Parathyroid adenoma (tissue), 2 donors: ENCODE measurements around the gene FKBP9.
A peak's percentile ranks its signal among the peaks of the same experiment; 100 is the strongest.
"Not testable (repeated sequence)": the region's sequence is repeated elsewhere in the genome, so short reads cannot be mapped to it uniquely, and the experiment has no call there.

Source experiments
- H2AFZ ChIP-seq: fragments of 300-600 bp; sonication (generic); one replicate; pipeline ENCODE4 v1.7.0; 2017; ENCODE audit warnings: antibody characterized with exemption, mild to moderate bottlenecking
- H3K27ac ChIP-seq: fragments of 300-600 bp; sonication (generic); one replicate; pipeline ENCODE4 v1.7.0; 2017
- H3K27me3 ChIP-seq: fragments of 300-600 bp; sonication (generic); one replicate; pipeline ENCODE4 v1.7.0; 2017; ENCODE audit warnings: low read length; ENCODE audit not compliant: control insufficient read depth, insufficient read depth
- H3K36me3 ChIP-seq: fragments of 300-600 bp; sonication (generic); one replicate; pipeline ENCODE4 v1.7.0; 2017; ENCODE audit warnings: low read length; ENCODE audit not compliant: control insufficient read depth, insufficient read depth
- H3K4me1 ChIP-seq: fragments of 300-600 bp; sonication (generic); one replicate; pipeline ENCODE4 v1.7.0; 2017; ENCODE audit warnings: control low read depth
- H3K4me2 ChIP-seq: fragments of 300-600 bp; sonication (generic); one replicate; pipeline ENCODE4 v1.7.0; 2017; ENCODE audit warnings: low read length
- H3K4me3 ChIP-seq: fragments of 300-600 bp; sonication (generic); one replicate; pipeline ENCODE4 v1.7.0; 2017; ENCODE audit warnings: low read depth, low read length
- H3K79me2 ChIP-seq: fragments of 300-600 bp; sonication (generic); one replicate; pipeline ENCODE4 v1.7.0; 2017; ENCODE audit warnings: control low read depth
- H3K9ac ChIP-seq: fragments of 300-600 bp; sonication (generic); one replicate; pipeline ENCODE4 v1.7.0; 2017; ENCODE audit warnings: mild to moderate bottlenecking
- H3K9me3 ChIP-seq: fragments of 300-600 bp; sonication (generic); one replicate; pipeline ENCODE4 v1.7.0; 2017; ENCODE audit warnings: low read length; ENCODE audit not compliant: control insufficient read depth
- donor health status: primary hyperparathyroidism.

FKBP9 gene

GRCh38 chr7:32979902-32980301 lies 22.7 kb downstream of the FKBP9 start:
- H3K36me3 ChIP-seq, H3K9me3 ChIP-seq, H3K4me2 ChIP-seq, H3K27ac ChIP-seq, H3K9ac ChIP-seq, H2AFZ ChIP-seq, H3K4me3 ChIP-seq, H3K4me1 ChIP-seq, H3K79me2 ChIP-seq, H3K27me3 ChIP-seq: not testable (repeated sequence)

GRCh38 chr7:32988148-32988547 lies 30.9 kb downstream of the FKBP9 start:
- H3K9ac ChIP-seq, H3K79me2 ChIP-seq, H3K27ac ChIP-seq, H3K4me1 ChIP-seq, H3K27me3 ChIP-seq, H3K9me3 ChIP-seq, H3K4me2 ChIP-seq, H3K4me3 ChIP-seq, H3K36me3 ChIP-seq, H2AFZ ChIP-seq: not testable (repeated sequence)

GRCh38 chr7:32991068-32991585 lies 33.9 kb downstream of the FKBP9 start:
- not testable (repeated sequence) for H2AFZ ChIP-seq, H3K36me3 ChIP-seq, H3K4me1 ChIP-seq, H3K79me2 ChIP-seq, H3K9me3 ChIP-seq, H3K9ac ChIP-seq, H3K27me3 ChIP-seq, H3K4me3 ChIP-seq, H3K4me2 ChIP-seq, H3K27ac ChIP-seq

- not testable (repeated sequence) for H3K9me3 ChIP-seq, H3K27ac ChIP-seq, H3K4me3 ChIP-seq, H3K27me3 ChIP-seq, H3K36me3 ChIP-seq, H3K9ac ChIP-seq, H2AFZ ChIP-seq, H3K4me1 ChIP-seq, H3K79me2 ChIP-seq, H3K4me2 ChIP-seq
Observed at GRCh38 chr7:32991975-32992700, 34.9 kb downstream of the FKBP9 start.

GRCh38 chr7:32992750-32993149 lies 35.5 kb downstream of the FKBP9 start:
- H3K9me3 ChIP-seq, H3K36me3 ChIP-seq, H3K4me2 ChIP-seq, H2AFZ ChIP-seq, H3K4me3 ChIP-seq, H3K9ac ChIP-seq, H3K27ac ChIP-seq, H3K4me1 ChIP-seq, H3K79me2 ChIP-seq, H3K27me3 ChIP-seq: not testable (repeated sequence)

GRCh38 chr7:32997956-32998355 lies 40.7 kb downstream of the FKBP9 start:
- H3K4me2 ChIP-seq, H2AFZ ChIP-seq, H3K9ac ChIP-seq, H3K36me3 ChIP-seq, H3K4me3 ChIP-seq, H3K79me2 ChIP-seq, H3K9me3 ChIP-seq, H3K27me3 ChIP-seq, H3K4me1 ChIP-seq: not testable (repeated sequence)
- peak overlapping the region; percentile 24 for H3K27ac ChIP-seq

- not testable (repeated sequence) for H2AFZ ChIP-seq, H3K27ac ChIP-seq, H3K27me3 ChIP-seq, H3K4me2 ChIP-seq, H3K9me3 ChIP-seq, H3K4me3 ChIP-seq, H3K4me1 ChIP-seq, H3K36me3 ChIP-seq, H3K9ac ChIP-seq, H3K79me2 ChIP-seq
Observed at GRCh38 chr7:32998361-32999171, 41.3 kb downstream of the FKBP9 start.

GRCh38 chr7:32999380-32999779 lies 42.1 kb downstream of the FKBP9 start:
- H3K9me3 ChIP-seq, H3K4me3 ChIP-seq, H2AFZ ChIP-seq, H3K27ac ChIP-seq, H3K4me1 ChIP-seq, H3K27me3 ChIP-seq, H3K79me2 ChIP-seq, H3K4me2 ChIP-seq, H3K36me3 ChIP-seq, H3K9ac ChIP-seq: not testable (repeated sequence)

- H3K4me1 ChIP-seq, H3K4me3 ChIP-seq, H3K4me2 ChIP-seq, H3K9ac ChIP-seq, H3K27me3 ChIP-seq, H3K27ac ChIP-seq, H3K79me2 ChIP-seq, H2AFZ ChIP-seq, H3K36me3 ChIP-seq, H3K9me3 ChIP-seq: not testable (repeated sequence)
Observed at GRCh38 chr7:33003111-33003510, 45.9 kb downstream of the FKBP9 start.

- H2AFZ ChIP-seq, H3K9me3 ChIP-seq, H3K4me2 ChIP-seq, H3K9ac ChIP-seq, H3K36me3 ChIP-seq, H3K27me3 ChIP-seq, H3K4me3 ChIP-seq, H3K4me1 ChIP-seq, H3K79me2 ChIP-seq, H3K27ac ChIP-seq: not testable (repeated sequence)
Observed at GRCh38 chr7:33004104-33004616, 46.9 kb downstream of the FKBP9 start.

GRCh38 chr7:33005193-33005592 lies 48.0 kb downstream of the FKBP9 start:
- not testable (repeated sequence) for H2AFZ ChIP-seq, H3K9me3 ChIP-seq, H3K4me1 ChIP-seq, H3K36me3 ChIP-seq, H3K27ac ChIP-seq, H3K4me3 ChIP-seq, H3K27me3 ChIP-seq, H3K79me2 ChIP-seq, H3K4me2 ChIP-seq, H3K9ac ChIP-seq
